MM.1S (cell line): ENCODE measurements around the gene KLK6.

Experiments
- DNase-seq: peaks from one replicate; pipeline ENCODE4 v3.0.0-alpha.2; 2015
- H2AFZ ChIP-seq: fragments of 300-600 bp; sonication (generic); 2 replicates; pipeline ENCODE4 v1.6.0; 2016; ENCODE audit warnings: antibody characterized with exemption, low read length
- H3F3A ChIP-seq: fragments of 300-600 bp; sonication (generic); 2 replicates; pipeline ENCODE4 v1.6.1; 2016; ENCODE audit warnings: mild to moderate bottlenecking, antibody characterized with exemption, low read length, moderate library complexity, mixed read lengths; ENCODE audit not compliant: insufficient read depth
- H3K27ac ChIP-seq: fragments of 300-600 bp; sonication (generic); 2 replicates; pipeline ENCODE4 v1.5.1; 2016; ENCODE audit warnings: mild to moderate bottlenecking, low read length
- H3K27me3 ChIP-seq: fragments of 300-600 bp; sonication (generic); replicated peaks from 2 replicates; pipeline ENCODE4 v1.6.0; 2016; ENCODE audit warnings: low read length; ENCODE audit not compliant: insufficient read depth
- H3K36me3 ChIP-seq: fragments of 300-600 bp; sonication (generic); replicated peaks from 2 replicates; pipeline ENCODE4 v1.6.1; 2016; ENCODE audit warnings: mild to moderate bottlenecking, low read length, mixed read lengths; ENCODE audit not compliant: insufficient read depth
- H3K4me1 ChIP-seq: fragments of 300-600 bp; sonication (generic); 2 replicates; pipeline ENCODE4 v1.6.1; 2016; ENCODE audit warnings: low read length, mixed read lengths
- H3K4me2 ChIP-seq: fragments of 300-600 bp; sonication (generic); 2 replicates; pipeline ENCODE4 v1.6.0; 2016; ENCODE audit warnings: low read depth, low read length
- H3K4me3 ChIP-seq: fragments of 300-600 bp; sonication (generic); 2 replicates; pipeline ENCODE4 v1.5.1; 2016; ENCODE audit warnings: low read length, mixed read lengths
- H3K79me2 ChIP-seq: fragments of 300-600 bp; sonication (generic); 2 replicates; pipeline ENCODE4 v1.6.1; 2016; ENCODE audit warnings: mixed run types, low read length, mixed read lengths
- H3K9ac ChIP-seq: fragments of 300-600 bp; sonication (generic); 2 replicates; pipeline ENCODE4 v1.6.1; 2016; ENCODE audit warnings: low read length, mixed read lengths
- H3K9me2 ChIP-seq: fragments of 300-600 bp; sonication (generic); replicated peaks from 2 replicates; pipeline ENCODE4 v1.6.1; 2016; ENCODE audit warnings: mild to moderate bottlenecking, low read length, mixed read lengths; ENCODE audit not compliant: insufficient read depth
- H3K9me3 ChIP-seq: fragments of 300-600 bp; sonication (generic); replicated peaks from 2 replicates; pipeline ENCODE4 v1.6.1; 2016; ENCODE audit warnings: mild to moderate bottlenecking, low read length, mixed read lengths; ENCODE audit not compliant: insufficient read depth
- H4K20me1 ChIP-seq: fragments of 300-600 bp; sonication (generic); 2 replicates; pipeline ENCODE4 v1.6.1; 2016; ENCODE audit warnings: mild to moderate bottlenecking, low read length, moderate library complexity, mixed read lengths; ENCODE audit not compliant: insufficient read depth
- CTCF ChIP-seq: fragments of 300-600 bp; sonication (generic); IDR thresholded peaks from 2 replicates; pipeline ENCODE4 v1.5.1; 2016; ENCODE audit warnings: antibody characterized with exemption, low read length, mixed read lengths
- EZH2 ChIP-seq: fragments of 300-600 bp; sonication (generic); optimal IDR thresholded peaks from 2 replicates; pipeline ENCODE3; 2017; ENCODE audit warnings: low read depth, mild to moderate bottlenecking, antibody characterized with exemption, low read length, mixed read lengths
- EZH2phosphoT487 ChIP-seq: fragments of 300-600 bp; sonication (generic); IDR thresholded peaks from 2 replicates; pipeline ENCODE4 v1.6.1; 2018; ENCODE audit warnings: antibody characterized with exemption, low read length

Gene KLK6

DNA sequence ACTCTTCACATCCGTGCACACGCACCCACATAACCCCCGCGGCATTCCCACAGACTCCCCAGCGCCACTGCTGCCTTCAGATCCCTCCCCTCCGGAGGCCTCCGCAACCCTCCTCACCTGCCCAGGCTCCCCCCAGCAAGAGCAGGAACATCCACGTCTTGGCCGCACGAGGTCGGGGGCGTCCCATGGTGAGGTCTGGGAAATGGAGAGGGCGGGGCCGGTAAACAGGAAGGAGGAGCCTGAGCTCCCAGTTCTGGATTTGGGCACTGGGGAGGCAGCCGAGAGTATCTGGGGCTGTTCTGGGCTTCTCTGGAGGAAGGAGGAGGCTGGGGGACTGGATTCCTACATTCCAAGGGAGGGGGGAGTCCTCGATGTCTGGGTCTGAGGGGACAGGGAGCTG, 31.6 kb upstream of the KLK6 start:
- Histone ChIP-seq H3K36me3 (no peaks in the 10 kb centered on the region), H3K4me2 (no peak overlapping the region), H3K9me3 (no peaks in the 10 kb centered on the region; the same call in 1 of the 2 replicates), H4K20me1 (no peaks in the 10 kb centered on the region), H3K27me3 (peaks cover 6% of the 10 kb centered on the region; the same call in 1 of the 2 replicates), H3K4me1 (no peaks in the 10 kb centered on the region), H3K79me2 (no peaks in the 10 kb centered on the region), H3K9me2 (no peaks in the 10 kb centered on the region), H2AFZ (no peak overlapping the region), H3K4me3 (no peak overlapping the region), H3K9ac (no peak overlapping the region), H3K27ac (no peak overlapping the region), H3F3A (no peaks in the 10 kb centered on the region)
- no peak for DNase-seq
- TF ChIP-seq EZH2 (no peak), EZH2phosphoT487 (no peak), CTCF (no peak)

- Histone ChIP-seq H3K79me2 (no peaks in the 10 kb centered on the region), H3K9ac (no peak overlapping the region), H3K27me3 (peaks cover 6% of the 10 kb centered on the region; the same call in 1 of the 2 replicates), H4K20me1 (no peaks in the 10 kb centered on the region), H3K27ac (no peak overlapping the region), H3K36me3 (no peaks in the 10 kb centered on the region), H3K4me2 (no peak overlapping the region), H3K4me1 (no peaks in the 10 kb centered on the region), H3K9me2 (no peaks in the 10 kb centered on the region), H3K4me3 (no peak overlapping the region), H3K9me3 (no peaks in the 10 kb centered on the region; the same call in 1 of the 2 replicates), H2AFZ (no peak overlapping the region), H3F3A (no peaks in the 10 kb centered on the region)
- TF ChIP-seq CTCF (no peak), EZH2phosphoT487 (no peak)
- no peak for DNase-seq
These were observed 31.0 kb upstream of the KLK6 start for GRCh38 chr19:51000426-51000825.

DNA sequence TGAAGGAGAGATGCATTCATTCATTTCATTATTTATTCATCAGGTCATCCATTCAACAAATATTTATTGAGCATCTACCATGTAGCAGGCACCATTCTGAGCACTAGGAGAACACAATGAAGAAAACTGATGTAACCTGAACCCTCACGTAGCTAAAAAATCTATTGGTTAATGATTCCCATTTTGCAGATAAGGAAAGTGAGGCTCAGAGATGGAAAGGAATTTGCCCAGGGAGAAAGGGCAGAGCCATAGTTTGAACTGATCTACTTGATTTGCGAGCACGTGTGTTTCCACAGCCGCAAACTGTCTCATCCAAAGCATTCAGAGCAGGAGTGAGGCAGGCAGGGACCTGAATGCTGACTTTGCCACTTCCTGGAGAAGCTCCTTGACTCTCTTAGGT, 29.3 kb upstream of the KLK6 start:
- H2AFZ ChIP-seq, result no peak overlapping the region
- DNase-seq, result no peak
- no peaks in the 10 kb centered on the region for H3K9me2 ChIP-seq
- H3K4me3 ChIP-seq, result no peak overlapping the region
- no peak overlapping the region for H3K9ac ChIP-seq
- H3F3A ChIP-seq, result no peaks in the 10 kb centered on the region
- no peaks in the 10 kb centered on the region for H4K20me1 ChIP-seq
- no peaks in the 10 kb centered on the region for H3K4me1 ChIP-seq
- no peak overlapping the region for H3K4me2 ChIP-seq
- no peak overlapping the region for H3K27ac ChIP-seq
- H3K9me3 ChIP-seq, result no peaks in the 10 kb centered on the region; the same call in 1 of the 2 replicates
- no peaks in the 10 kb centered on the region for H3K36me3 ChIP-seq
- TF ChIP-seq EZH2 (no peak), CTCF (no peak), EZH2phosphoT487 (no peak)
- H3K27me3 ChIP-seq, result peaks cover 6% of the 10 kb centered on the region; the same call in 1 of the 2 replicates
- H3K79me2 ChIP-seq, result no peaks in the 10 kb centered on the region
